ENCODE measurements around the gene AKT2.

AKT2 gene

GRCh38 chr19:40266912-40267600, 18.1 kb downstream of the AKT2 start:
- Histone ChIP-seq H3K9me3 (replicated peaks; ENCODE audit: insufficient read depth, low read length) (no peaks in the 10 kb centered on the region), H3K27ac (ENCODE audit: low read length) (no peak overlapping the region), H3K36me3 (replicated peaks; ENCODE audit: insufficient read depth, low read length) (no peaks in the 10 kb centered on the region), H3K9me2 (replicated peaks; ENCODE audit: insufficient read depth, low read length) (no peaks in the 10 kb centered on the region), H3F3A (ENCODE audit: insufficient read depth, low read length) (no peaks in the 10 kb centered on the region), H3K4me1 (ENCODE audit: low read length) (no peaks in the 10 kb centered on the region), H3K4me3 (ENCODE audit: low read length) (no peak overlapping the region), H3K79me2 (ENCODE audit: low read length) (peaks cover 96% of the 10 kb centered on the region), H3K9ac (ENCODE audit: low read length) (no peak overlapping the region), H3K4me2 (ENCODE audit: low read depth, low read length) (no peak overlapping the region), H4K20me1 (ENCODE audit: insufficient read depth, low read length) (no peaks in the 10 kb centered on the region), H2AFZ (ENCODE audit: low read length) (no peak overlapping the region), H3K27me3 (replicated peaks; ENCODE audit: insufficient read depth, low read length) (no peaks in the 10 kb centered on the region)
- no peak for DNase-seq
- TF ChIP-seq EZH2phosphoT487 (IDR thresholded peaks at IDR 0.05; ENCODE audit: low read length) = no peak
- TF ChIP-seq CTCF (IDR thresholded peaks at IDR 0.05; ENCODE audit: low read length) = no peak
- TF ChIP-seq EZH2 (optimal IDR thresholded peaks at IDR 0.05; ENCODE audit: low read depth, low read length) = no peak

- no peaks in the 10 kb centered on the region for H3K36me3 ChIP-seq (replicated peaks; ENCODE audit: insufficient read depth, low read length)
- H2AFZ ChIP-seq (ENCODE audit: low read length) = no peak overlapping the region
- H3K79me2 ChIP-seq (ENCODE audit: low read length) = peaks cover 95% of the 10 kb centered on the region
- DNase-seq = no peak
- no peak for TF ChIP-seq CTCF (IDR thresholded peaks at IDR 0.05; ENCODE audit: low read length)
- no peak overlapping the region for H3K27ac ChIP-seq (ENCODE audit: low read length)
- no peak overlapping the region for H3K4me3 ChIP-seq (ENCODE audit: low read length)
- no peaks in the 10 kb centered on the region for H3K9me3 ChIP-seq (replicated peaks; ENCODE audit: insufficient read depth, low read length)
- H3K4me2 ChIP-seq (ENCODE audit: low read depth, low read length) = no peak overlapping the region
- no peak overlapping the region for H3K9ac ChIP-seq (ENCODE audit: low read length)
- H3F3A ChIP-seq (ENCODE audit: insufficient read depth, low read length) = no peaks in the 10 kb centered on the region
- no peaks in the 10 kb centered on the region for H3K27me3 ChIP-seq (replicated peaks; ENCODE audit: insufficient read depth, low read length)
- no peaks in the 10 kb centered on the region for H3K4me1 ChIP-seq (ENCODE audit: low read length)
- H4K20me1 ChIP-seq (ENCODE audit: insufficient read depth, low read length) = no peaks in the 10 kb centered on the region
- no peaks in the 10 kb centered on the region for H3K9me2 ChIP-seq (replicated peaks; ENCODE audit: insufficient read depth, low read length)
Measured at GRCh38 chr19:40266119-40266518, 19.0 kb downstream of the AKT2 start.

GRCh38 chr19:40265763-40266099, 19.4 kb downstream of the AKT2 start:
- no peak for DNase-seq
- Histone ChIP-seq H3K27ac (ENCODE audit: low read length) (no peak overlapping the region), H3K4me3 (ENCODE audit: low read length) (no peak overlapping the region), H3K9ac (ENCODE audit: low read length) (no peak overlapping the region), H3K36me3 (replicated peaks; ENCODE audit: insufficient read depth, low read length) (no peaks in the 10 kb centered on the region), H4K20me1 (ENCODE audit: insufficient read depth, low read length) (no peaks in the 10 kb centered on the region), H3K79me2 (ENCODE audit: low read length) (peaks cover 96% of the 10 kb centered on the region), H3K27me3 (replicated peaks; ENCODE audit: insufficient read depth, low read length) (no peaks in the 10 kb centered on the region), H3K4me2 (ENCODE audit: low read depth, low read length) (no peak overlapping the region), H3K9me2 (replicated peaks; ENCODE audit: insufficient read depth, low read length) (no peaks in the 10 kb centered on the region), H3F3A (ENCODE audit: insufficient read depth, low read length) (no peaks in the 10 kb centered on the region), H3K4me1 (ENCODE audit: low read length) (no peaks in the 10 kb centered on the region), H3K9me3 (replicated peaks; ENCODE audit: insufficient read depth, low read length) (no peaks in the 10 kb centered on the region), H2AFZ (ENCODE audit: low read length) (no peak overlapping the region)
- TF ChIP-seq EZH2phosphoT487 (IDR thresholded peaks at IDR 0.05; ENCODE audit: low read length) (no peak), CTCF (IDR thresholded peaks at IDR 0.05; ENCODE audit: low read length) (no peak), EZH2 (optimal IDR thresholded peaks at IDR 0.05; ENCODE audit: low read depth, low read length) (no peak)

All from MM.1S (cell line).